Kidney (tissue), 14 donors: ENCODE results near the gene SLC1A7. TPM values are rescaled to one million over a fixed set of nuclear protein-coding genes. Genes with fewer than 3 reads are reported as not detected.
A peak's percentile ranks its signal among the peaks of the same experiment; 100 is the strongest.

Source experiments
- DNase-seq, 5 donors: peaks; one replicate each; pipeline ENCODE4 v3.0.0-alpha.2; 2013 to 2020
- FAIRE-seq: peaks from 2 replicates; lab custom pipeline; 2012; peaks lifted over from hg19 to GRCh38; lab: Jason Lieb, UNC
- H3K27ac ChIP-seq, 2 donors: one replicate each; pipeline ENCODE4 v1.7.0; 2013; ENCODE audit warnings: low read depth in 2 of 2, low read length in 2 of 2, inconsistent platforms in 1 of 2
- H3K27me3 ChIP-seq: one replicate; pipeline ENCODE4 v1.7.1; 2013; ENCODE audit warnings: low read length, inconsistent platforms; ENCODE audit not compliant: control insufficient read depth, insufficient read depth
- H3K36me3 ChIP-seq, 3 donors: one replicate each; pipeline versions ENCODE4 v1.7.0 to v1.7.1; 2013; ENCODE audit warnings: low read length in 3 of 3, control low read depth in 1 of 3, inconsistent platforms in 1 of 3; ENCODE audit not compliant: insufficient read depth in 3 of 3, control insufficient read depth in 2 of 3
- H3K4me1 ChIP-seq, 3 donors: one replicate each; pipeline versions ENCODE4 v1.7.0 to v1.7.1; 2013; ENCODE audit warnings: low read length in 3 of 3, inconsistent platforms in 1 of 3, low read depth in 1 of 3; ENCODE audit not compliant: control insufficient read depth in 2 of 3, insufficient read depth in 2 of 3
- H3K4me3 ChIP-seq, 3 donors: one replicate each; pipeline versions ENCODE4 v1.7.0 to v1.8.1; 2013; ENCODE audit warnings: low read length in 3 of 3, control low read depth in 1 of 3, inconsistent platforms in 1 of 3
- H3K9ac ChIP-seq, 3 donors: one replicate each; pipeline versions ENCODE4 v1.7.0 to v1.7.1; 2013; ENCODE audit warnings: low read length in 3 of 3, control low read depth in 1 of 3, inconsistent platforms in 1 of 3
- H3K9me3 ChIP-seq, 3 donors: one replicate each; pipeline versions ENCODE4 v1.7.0 to v1.7.1; 2013; ENCODE audit warnings: low read length in 3 of 3, control low read depth in 1 of 3, inconsistent platforms in 1 of 3; ENCODE audit not compliant: control insufficient read depth in 2 of 3, insufficient read depth in 1 of 3
- intact Hi-C: fragments of 100-400 bp; cut with DNase I; formaldehyde crosslinking; loops from one replicate; pipeline ENCODE4 v1.11.1; 2022
- polyA plus RNA-seq: library from polyadenylated mRNA; stranded (reverse); fragments of 350-450 nt; fragmentation: Illumina TruSeq; extraction: RNeasy Lipid Tissue Mini Kit (QIAGEN cat#74804); gene quantifications from one replicate; pipeline ENCODE4 v1.2.3, GENCODE V29; 2014; ENCODE audit warnings: low read depth, low replicate concordance; ENCODE audit not compliant: insufficient read depth
- total RNA-seq: library from RNA; stranded (reverse); fragmentation: NEBNext Ultra II Directional; extraction: Animal tissue kit (Norgen Biotek cat#: 25700); gene quantifications from one replicate; pipeline ENCODE4 v1.2.1, GENCODE V29; 2021
- TF ChIP-seq, protein P1 (sequence below): IDR thresholded peaks from 3 replicates; pipeline ENCODE4 v1.5.1; 2012; ENCODE audit warnings: mild to moderate bottlenecking, moderate library complexity, borderline replicate concordance; ENCODE audit not compliant: insufficient read depth; ENCODE audit errors: extremely low read depth
- donor health status: control.
- donor health status: control.
- donor health status: control.
- donor health status: control.
- donor health status: control.
- donor health status: DM: yes; HTN: yes; CAD: no.
- donor health status: Normal renal cell carcinoma (clear cell type).

Gene SLC1A7
- total and polyA plus RNA-seq, 2 donors from 2014 or later: 1.0 TPM; not detected in 1

GRCh38 chr1:53069663-53070327 is 72.6 kb downstream of the SLC1A7 start:
- Histone ChIP-seq H3K9me3 (no peaks in the 10 kb centered on the region), H3K27ac (no peak overlapping the region), H3K36me3 (no peaks in the 10 kb centered on the region), H3K27me3 (no peaks in the 10 kb centered on the region), H3K4me1 (no peaks in the 10 kb centered on the region), H3K9ac (no peak overlapping the region), H3K4me3 (no peak overlapping the region)
- FAIRE-seq (no peak), DNase-seq (peak in 2 of 5 donors; percentile 7 to 76)
- intact Hi-C loops: no loop called here
- TF ChIP-seq, protein P1, sequence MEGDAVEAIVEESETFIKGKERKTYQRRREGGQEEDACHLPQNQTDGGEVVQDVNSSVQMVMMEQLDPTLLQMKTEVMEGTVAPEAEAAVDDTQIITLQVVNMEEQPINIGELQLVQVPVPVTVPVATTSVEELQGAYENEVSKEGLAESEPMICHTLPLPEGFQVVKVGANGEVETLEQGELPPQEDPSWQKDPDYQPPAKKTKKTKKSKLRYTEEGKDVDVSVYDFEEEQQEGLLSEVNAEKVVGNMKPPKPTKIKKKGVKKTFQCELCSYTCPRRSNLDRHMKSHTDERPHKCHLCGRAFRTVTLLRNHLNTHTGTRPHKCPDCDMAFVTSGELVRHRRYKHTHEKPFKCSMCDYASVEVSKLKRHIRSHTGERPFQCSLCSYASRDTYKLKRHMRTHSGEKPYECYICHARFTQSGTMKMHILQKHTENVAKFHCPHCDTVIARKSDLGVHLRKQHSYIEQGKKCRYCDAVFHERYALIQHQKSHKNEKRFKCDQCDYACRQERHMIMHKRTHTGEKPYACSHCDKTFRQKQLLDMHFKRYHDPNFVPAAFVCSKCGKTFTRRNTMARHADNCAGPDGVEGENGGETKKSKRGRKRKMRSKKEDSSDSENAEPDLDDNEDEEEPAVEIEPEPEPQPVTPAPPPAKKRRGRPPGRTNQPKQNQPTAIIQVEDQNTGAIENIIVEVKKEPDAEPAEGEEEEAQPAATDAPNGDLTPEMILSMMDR: no peak

- no peaks in the 10 kb centered on the region for H3K36me3 ChIP-seq
- TF ChIP-seq, protein P1: no peak
- no peak for FAIRE-seq
Observed at GRCh38 chr1:53069265-53069662, 73.2 kb downstream of the SLC1A7 start.

DNA sequence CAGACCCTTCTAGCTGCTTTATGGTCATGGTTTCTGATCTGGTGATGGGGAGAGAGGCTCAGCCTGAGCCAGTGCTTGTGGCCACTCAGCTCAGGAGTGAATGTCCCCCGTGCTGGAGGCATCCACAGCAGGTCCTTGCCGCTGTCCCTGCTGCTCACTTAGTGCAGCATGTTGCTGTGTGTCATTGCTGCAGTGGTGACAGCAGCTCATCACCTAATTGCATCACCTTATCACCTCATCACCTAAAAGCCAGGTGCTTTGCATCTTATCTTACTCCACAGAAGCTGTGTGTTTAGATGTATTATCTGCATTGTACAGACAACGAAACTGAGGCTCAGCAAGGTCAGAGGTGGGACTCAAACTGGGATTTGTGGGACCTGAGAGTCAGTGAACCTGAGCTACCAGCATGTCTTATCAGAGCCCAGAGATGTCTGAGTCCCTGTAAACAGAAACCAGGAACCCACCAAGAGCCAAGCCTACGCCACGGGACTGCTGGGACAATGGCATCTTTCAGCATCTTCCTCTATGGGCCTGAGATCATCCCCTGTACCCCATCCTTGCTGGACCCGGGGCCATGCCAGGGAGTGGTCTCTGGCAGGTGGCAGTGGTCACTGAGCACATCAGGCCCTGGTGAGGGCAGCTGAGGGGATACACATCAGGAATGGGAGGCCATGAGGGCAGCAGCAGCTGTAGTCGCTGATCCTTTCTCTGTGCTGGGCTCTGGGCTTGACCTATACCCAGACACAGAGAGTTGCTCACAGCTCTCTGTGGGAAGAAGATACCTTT is 73.9 kb downstream of the SLC1A7 start:
- intact Hi-C loops: no loop called here
- no peak overlapping the region for H3K27ac ChIP-seq
- H3K9me3 ChIP-seq: no peaks in the 10 kb centered on the region
- TF ChIP-seq, protein P1: no peak
- H3K9ac ChIP-seq: no peak overlapping the region
- H3K4me1 ChIP-seq: no peaks in the 10 kb centered on the region
- no peaks in the 10 kb centered on the region for H3K36me3 ChIP-seq
- DNase-seq: peak in 1 of 5 donors; percentile 39
- no peak for FAIRE-seq
- no peaks in the 10 kb centered on the region for H3K27me3 ChIP-seq
- H3K4me3 ChIP-seq: no peak overlapping the region

More at GRCh38 chr1:53069265-53069662, 73.2 kb downstream of the SLC1A7 start:
- Histone ChIP-seq H3K27me3 (no peaks in the 10 kb centered on the region), H3K27ac (no peak overlapping the region), H3K9ac (no peak overlapping the region), H3K4me3 (no peak overlapping the region), H3K4me1 (no peaks in the 10 kb centered on the region), H3K9me3 (no peaks in the 10 kb centered on the region)
- intact Hi-C loops: no loop called here
- peak in 1 of 5 donors; percentile 50 for DNase-seq
